Uterus (tissue), 2 donors: ENCODE measurements around the gene SERPINA12.

Experiments used
- CTCF ChIP-seq, 4 experiments: fragments of 200-600 bp in 2 of 4; fragments of 450-650 bp in 2 of 4; sonication (generic) in 2 of 4; IDR thresholded peaks; one replicate each; pipeline ENCODE4 v1.5.1; 2016 to 2019; ENCODE audit warnings: antibody characterized with exemption in 4 of 4, mild to moderate bottlenecking in 2 of 4, moderate library complexity in 1 of 4
- POLR2A ChIP-seq, 2 donors: fragments of 450-650 bp; IDR thresholded peaks; one replicate each; pipeline ENCODE4 v1.6.1; 2016; ENCODE audit warnings: antibody characterized with exemption in 2 of 2, mild to moderate bottlenecking in 1 of 2, moderate library complexity in 1 of 2

GRCh38 chr14:94555991-94556390 is 46.7 kb upstream of the SERPINA12 start:
- TF ChIP-seq CTCF (IDR thresholded peaks at IDR 0.05) = no peak
- TF ChIP-seq POLR2A (IDR thresholded peaks at IDR 0.05) = no peak
